HUDEP-2 (cell line): Measurements from ENCODE around the gene RPS2.

Experiments
- DNase-seq, 76 experiments: peaks; one replicate each; lab custom pipeline; 2025; ENCODE audit not compliant: unreplicated experiment in 76 of 76; lab: John Stamatoyannopoulos, UW

RPS2 gene

DNA sequence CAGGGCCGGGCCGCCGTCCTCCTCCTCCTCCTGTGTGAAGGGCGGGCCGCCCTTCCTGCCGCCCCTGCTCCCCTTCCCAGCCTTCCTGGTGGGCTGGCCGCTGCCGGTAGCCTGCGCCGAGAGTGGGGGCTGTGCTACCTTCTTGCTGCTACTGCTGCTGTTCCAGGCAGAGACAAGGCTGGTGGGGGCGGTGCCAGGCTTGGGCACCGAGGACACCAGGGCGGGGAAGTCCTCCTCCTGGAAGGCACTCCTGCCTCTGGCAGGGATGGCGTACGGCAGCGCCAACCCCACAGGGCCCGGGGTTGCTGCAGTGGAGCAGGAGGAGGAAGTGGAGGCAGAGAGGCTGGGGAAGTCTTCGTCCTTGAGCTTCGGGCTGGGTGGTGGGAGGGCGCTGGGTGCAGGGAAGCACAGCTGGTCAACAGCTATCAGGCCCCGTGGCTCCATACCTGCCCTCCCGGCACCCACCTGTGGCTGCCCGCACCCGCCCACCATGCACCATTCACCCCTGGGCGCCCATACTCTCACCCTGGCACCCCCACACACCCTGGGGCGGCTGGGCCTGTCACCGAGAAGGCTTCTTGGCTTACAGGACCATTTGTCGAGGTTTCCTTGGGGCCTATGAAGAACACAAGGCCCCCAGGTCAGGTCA is 35.4 kb upstream of the RPS2 start:
- no peak for DNase-seq

GRCh38 chr16:1998852-1999801 is 34.5 kb upstream of the RPS2 start:
- no peak for DNase-seq

- DNase-seq = no peak
Observed at GRCh38 chr16:1998360-1998835, 33.8 kb upstream of the RPS2 start.

DNA sequence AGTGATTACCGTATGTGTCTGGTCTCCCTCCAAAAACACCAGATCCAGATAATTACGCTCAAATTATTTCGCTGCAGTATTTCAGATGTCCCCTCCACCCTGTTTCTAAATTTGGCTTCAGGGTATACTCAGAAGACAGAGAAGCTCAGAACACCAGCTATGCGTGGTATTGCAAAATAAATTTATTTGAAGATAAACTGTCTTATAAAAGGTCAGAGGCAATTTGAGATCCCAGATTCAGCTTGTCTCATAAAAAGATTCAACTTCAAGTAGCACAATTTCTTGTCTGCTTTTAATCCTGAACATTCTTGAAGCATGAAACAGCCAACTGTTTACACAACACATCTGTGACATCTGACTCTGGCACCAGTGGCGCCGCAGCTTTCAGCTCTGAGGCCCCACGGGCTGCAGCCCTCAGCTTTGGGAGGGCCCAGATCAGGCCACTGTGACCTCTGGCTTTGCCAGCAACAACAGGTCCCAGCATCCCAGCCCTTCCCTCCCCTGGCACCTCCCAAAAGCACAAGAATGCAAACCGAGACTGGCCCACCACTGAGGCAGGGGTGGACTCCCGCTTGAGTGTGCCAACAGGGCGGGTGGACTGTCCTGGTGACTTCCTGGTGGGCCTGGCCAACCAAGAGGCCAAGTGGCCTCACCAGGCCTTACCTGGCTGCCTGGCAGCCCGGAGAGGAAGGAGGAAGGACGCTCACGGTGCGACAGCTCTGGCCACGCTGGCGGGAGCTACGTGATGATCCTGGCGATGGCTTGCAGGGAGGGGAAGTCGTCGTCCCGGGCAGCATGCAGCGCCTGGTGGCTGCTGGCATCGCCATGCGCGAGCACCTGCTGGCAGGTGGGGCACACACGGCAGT is 33.1 kb upstream of the RPS2 start:
- DNase-seq = no peak

- DNase-seq = no peak
Observed at GRCh38 chr16:1993731-1994131, 29.1 kb upstream of the RPS2 start.

GRCh38 chr16:1992704-1993317 is 28.2 kb upstream of the RPS2 start:
- peak in 6 of 76 experiments; percentile 8 to 52 (median 30) for DNase-seq

DNA sequence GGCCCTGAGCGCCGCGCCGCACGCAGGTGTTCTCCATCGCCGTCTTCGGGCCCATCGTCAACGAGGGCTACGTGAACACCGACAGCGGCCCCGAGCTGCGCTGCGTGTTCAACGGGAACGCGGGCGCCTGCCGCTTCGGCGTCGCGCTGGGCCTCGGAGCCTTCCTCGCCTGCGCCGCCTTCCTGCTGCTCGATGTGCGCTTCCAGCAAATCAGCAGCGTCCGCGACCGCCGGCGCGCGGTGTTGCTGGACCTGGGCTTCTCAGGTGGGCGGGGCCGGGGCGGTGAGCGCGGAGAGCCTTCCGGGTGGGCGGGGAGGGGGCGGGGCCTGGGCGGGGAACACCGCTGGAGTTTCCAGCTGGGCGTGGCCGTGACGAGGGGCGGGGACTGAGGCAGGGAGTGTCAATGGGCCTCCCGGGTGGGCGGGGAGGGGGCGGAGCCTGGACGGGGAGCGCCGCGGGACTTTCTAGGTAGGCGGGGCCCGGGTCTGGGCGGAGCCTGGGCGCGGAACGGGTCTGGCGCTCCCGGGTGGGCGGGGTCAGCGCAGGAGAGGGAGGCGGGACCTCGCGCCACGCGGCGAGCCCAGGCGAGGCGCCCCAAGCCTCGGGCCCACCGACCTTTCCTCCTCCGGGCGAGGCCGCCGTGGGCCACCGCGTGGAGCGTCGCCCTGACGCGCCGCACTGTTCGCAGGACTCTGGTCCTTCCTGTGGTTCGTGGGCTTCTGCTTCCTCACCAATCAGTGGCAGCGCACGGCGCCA is 27.5 kb upstream of the RPS2 start:
- peak in 75 of 76 experiments; percentile 42 to 100 (median 98) for DNase-seq

- DNase-seq = no peak
Observed at GRCh38 chr16:1991588-1991947, 26.9 kb upstream of the RPS2 start.

GRCh38 chr16:1991135-1991551 is 26.5 kb upstream of the RPS2 start:
- no peak for DNase-seq

DNA sequence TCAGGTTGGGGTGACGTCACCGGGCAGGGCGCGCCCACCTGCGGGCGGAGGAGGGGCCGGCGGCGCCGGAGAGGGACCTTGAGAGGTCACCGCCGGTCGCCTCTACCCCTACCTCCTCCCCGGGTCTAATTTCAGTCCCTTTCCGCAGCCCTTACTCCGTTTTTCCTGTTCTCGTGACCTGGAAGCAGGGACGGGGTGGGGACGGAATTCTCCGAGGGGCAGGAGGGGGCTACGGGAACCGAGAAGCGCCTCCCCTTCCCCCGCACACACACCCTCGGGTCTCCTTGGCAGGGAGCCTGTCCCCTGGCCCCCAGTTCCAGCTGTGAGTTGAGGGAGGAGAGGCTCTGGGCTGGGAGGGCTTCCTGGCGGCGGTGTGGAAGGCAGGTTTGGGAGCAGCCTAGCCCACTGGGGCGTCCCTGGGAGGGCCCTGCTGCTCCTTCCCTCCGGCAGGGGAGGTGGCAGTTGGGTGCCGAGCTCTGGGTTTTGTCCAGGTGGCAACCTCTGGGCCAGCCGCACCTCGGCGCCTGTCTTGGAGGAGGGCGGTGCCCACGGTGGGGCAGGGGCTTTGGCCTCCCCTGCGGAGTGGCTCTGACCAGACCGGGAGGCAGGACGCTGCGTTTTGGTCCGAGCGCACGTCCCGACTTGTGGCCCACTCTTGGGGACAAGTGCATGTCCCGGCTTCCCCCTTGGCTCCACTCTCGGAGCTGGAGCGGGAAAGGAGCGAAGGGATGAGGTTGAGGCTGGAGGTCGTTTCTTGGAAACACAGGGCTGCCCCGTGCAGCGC is 25.9 kb upstream of the RPS2 start:
- DNase-seq = no peak

DNA sequence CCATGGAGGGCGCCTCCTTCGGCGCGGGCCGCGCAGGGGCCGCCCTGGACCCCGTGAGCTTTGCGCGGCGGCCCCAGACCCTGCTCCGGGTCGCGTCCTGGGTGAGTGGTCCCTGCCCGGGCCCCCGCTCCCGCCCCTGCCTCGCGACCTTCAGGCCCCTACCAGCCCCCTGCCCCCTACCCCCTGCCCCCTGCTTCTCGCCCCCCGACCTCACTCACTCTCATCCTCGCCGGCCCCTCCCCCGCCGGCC is 25.4 kb upstream of the RPS2 start:
- DNase-seq = no peak

- DNase-seq = peak in 1 of 76 experiments; percentile 33
Observed at GRCh38 chr16:1989209-1990100, 24.8 kb upstream of the RPS2 start, which contains the start of gene SYNGR3. TSS of gene SYNGR3 (plus strand) at chr16:1989970. CDS start at chr16:1990103, 133 bp downstream.

DNA sequence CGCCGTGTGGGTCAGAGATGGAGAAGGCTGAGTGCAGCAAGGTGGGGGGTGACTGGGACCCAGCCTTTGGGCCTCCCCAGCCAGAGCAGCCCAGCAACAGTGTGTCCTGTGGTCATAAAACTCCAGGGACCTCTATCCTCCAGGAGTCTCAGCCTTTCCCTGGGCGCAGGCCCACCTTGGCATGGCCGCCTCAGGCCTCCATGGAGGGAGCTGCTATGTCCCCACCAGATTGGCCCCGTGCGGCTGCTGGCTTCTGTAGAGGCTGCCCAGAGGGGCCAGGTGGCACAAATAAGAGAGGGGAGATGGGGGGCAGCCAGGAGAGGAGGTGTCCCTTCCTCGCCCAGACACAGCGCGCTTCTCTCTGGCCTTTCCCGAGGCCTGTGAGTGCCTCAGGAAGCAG is 22.6 kb upstream of the RPS2 start:
- DNase-seq = no peak

DNA sequence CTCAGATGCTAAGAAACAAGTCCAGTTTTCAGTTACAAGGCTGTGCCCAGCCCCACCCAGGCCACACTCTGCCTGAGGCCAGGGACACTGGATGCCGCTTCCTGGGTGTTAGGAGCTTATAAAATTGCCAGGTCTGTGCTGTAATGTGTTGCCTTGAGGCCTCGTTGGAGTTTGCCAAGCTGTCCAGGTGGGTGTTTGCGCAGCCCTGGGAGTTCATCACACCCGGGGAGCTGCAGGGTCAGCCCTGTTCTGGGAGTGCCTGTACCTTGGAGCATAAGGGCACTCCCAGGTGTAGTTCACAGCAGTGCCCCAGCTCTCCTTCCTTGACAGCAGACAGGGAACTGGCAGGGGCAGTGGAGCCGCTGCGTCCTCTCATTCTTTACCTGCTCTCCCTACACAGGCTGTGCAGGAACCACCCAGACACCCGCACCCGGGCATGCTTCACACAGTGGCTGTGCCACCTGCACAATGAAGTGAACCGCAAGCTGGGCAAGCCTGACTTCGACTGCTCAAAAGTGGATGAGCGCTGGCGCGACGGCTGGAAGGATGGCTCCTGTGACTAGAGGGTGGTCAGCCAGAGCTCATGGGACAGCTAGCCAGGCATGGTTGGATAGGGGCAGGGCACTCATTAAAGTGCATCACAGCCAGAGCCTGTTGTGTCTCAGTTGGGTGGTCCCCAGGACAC is 21.0 kb upstream of the RPS2 start:
- DNase-seq = no peak

- peak in 6 of 76 experiments; percentile 21 to 55 (median 51) for DNase-seq
Observed at GRCh38 chr16:1984347-1985225, 20.0 kb upstream of the RPS2 start.

DNA sequence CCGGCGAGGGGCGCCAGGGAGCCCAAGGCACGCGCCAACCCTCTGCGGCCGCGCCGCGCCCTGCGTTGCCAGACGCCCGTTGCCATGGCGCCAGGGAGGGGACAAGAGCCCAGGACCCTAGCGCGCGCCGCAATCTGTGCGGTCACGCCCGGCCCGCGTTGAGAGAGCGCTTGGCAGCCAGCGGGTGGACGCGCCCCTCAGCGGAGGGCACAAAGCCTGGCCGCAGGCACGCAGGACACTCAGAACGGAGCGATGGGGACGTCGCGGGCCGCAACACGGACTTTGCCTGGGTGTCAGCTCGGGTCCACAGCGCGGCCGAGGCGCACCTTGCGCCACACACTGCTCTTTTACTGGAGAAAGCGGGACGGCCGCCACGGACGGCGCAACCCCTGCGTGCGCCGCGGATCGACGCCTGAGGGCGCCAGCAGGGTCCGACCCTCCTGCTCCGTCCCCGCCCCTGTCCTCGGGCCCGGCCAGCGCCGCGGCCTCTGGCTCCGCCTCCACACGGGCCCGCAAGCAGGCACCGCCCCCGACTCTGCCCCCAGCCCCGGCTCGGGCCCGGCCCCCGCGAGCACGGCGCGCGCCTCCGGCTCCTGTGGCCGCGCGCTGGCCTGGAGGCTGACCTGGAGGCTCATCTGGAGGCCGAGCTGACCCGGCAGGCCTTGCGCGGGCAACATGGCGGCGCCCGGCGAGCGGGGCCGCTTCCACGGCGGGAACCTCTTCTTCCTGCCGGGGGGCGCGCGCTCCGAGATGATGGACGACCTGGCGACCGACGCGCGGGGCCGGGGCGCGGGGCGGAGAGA is 19.1 kb upstream of the RPS2 start, which contains the start of gene GFER:
Gene GFER (plus strand): TSS at position 650 of the 803 bp plus-strand sequence. CDS start 26 bp downstream, at position 676.
- peak in 71 of 76 experiments; percentile 32 to 91 (median 75) for DNase-seq
